HepG2 (cell line): ENCODE results near the gene PRKAR1A. TPM values are rescaled to one million over a fixed set of nuclear protein-coding genes. Genes with fewer than 3 reads are reported as not detected.

Experiments
- CBFB ChIP-seq: sonication (generic); formaldehyde crosslinking; IDR thresholded peaks from 2 replicates; pipeline ENCODE4 v1.4.0; 2020; ENCODE audit warnings: missing genetic modification reagents
- GTF3A ChIP-seq: sonication (generic); formaldehyde crosslinking; conservative IDR thresholded peaks from 2 replicates; pipeline ENCODE4 v1.4.0; 2020; ENCODE audit warnings: mild to moderate bottlenecking, missing genetic modification reagents
- NCOR1 ChIP-seq: fragments of 200-600 bp; sonication (generic); IDR thresholded peaks from 2 replicates; pipeline ENCODE4 v1.7.0; 2017; ENCODE audit warnings: antibody characterized with exemption, low read length, borderline replicate concordance
- SAP130 ChIP-seq: IDR thresholded peaks from 2 replicates; pipeline ENCODE4 v1.6.1; 2016; ENCODE audit warnings: low read depth
- SIN3B ChIP-seq: fragments of 150-350 bp; IDR thresholded peaks from 2 replicates; pipeline ENCODE4 v1.6.1; 2014; ENCODE audit warnings: low read length
- SP2 ChIP-seq: sonication (generic); formaldehyde crosslinking; IDR thresholded peaks from 2 replicates; pipeline ENCODE4 v1.5.1; 2020; ENCODE audit warnings: mild to moderate bottlenecking, missing genetic modification reagents
- ZNF432 ChIP-seq: sonication (generic); formaldehyde crosslinking; IDR thresholded peaks from 2 replicates; pipeline ENCODE4 v1.5.0; 2020; ENCODE audit warnings: missing genetic modification reagents, mild to moderate bottlenecking, borderline replicate concordance
- ZNF441 ChIP-seq: sonication (generic); formaldehyde crosslinking; IDR thresholded peaks from 2 replicates; pipeline ENCODE4 v1.7.0; 2021; ENCODE audit warnings: missing genetic modification reagents, borderline replicate concordance
- ZNF614 ChIP-seq: IDR thresholded peaks from 2 replicates; pipeline ENCODE4 v1.6.1; 2018; ENCODE audit warnings: missing biosample characterization, missing genetic modification reagents, inconsistent platforms, borderline replicate concordance
- ZNF724P ChIP-seq: sonication (generic); formaldehyde crosslinking; IDR thresholded peaks from 2 replicates; pipeline ENCODE4 v1.8.0; 2022; ENCODE audit warnings: missing genetic modification reagents, borderline replicate concordance
- ZNF772 ChIP-seq: sonication (generic); formaldehyde crosslinking; IDR thresholded peaks from 2 replicates; pipeline ENCODE4 v1.5.0; 2020; ENCODE audit warnings: mild to moderate bottlenecking, missing genetic modification reagents
- polyA plus RNA-seq, 8 experiments: library from polyadenylated mRNA; depleted of rRNA in 3 of 8; stranded (reverse) in 7 of 8; unstranded in 1 of 8; fragments of >200 nt; fragmentation: Illumina TruSeq in 4 of 8; extraction: Trizol in 4 of 8; gene quantifications; 2 replicates each; pipeline versions ENCODE4 v1.2.1 to v1.2.3, GENCODE V29; 2011 to 2016; ENCODE audit warnings: low read depth in 4 of 8, missing spikeins in 1 of 8, mixed read lengths in 1 of 8; ENCODE audit not compliant: insufficient read depth in 1 of 8
- total RNA-seq, 5 experiments: library from RNA; depleted of rRNA; stranded (reverse); fragments of >200 nt; fragmentation: Illumina TruSeq; extraction: Trizol; gene quantifications; 2 replicates each; pipeline ENCODE4 v1.2.3, GENCODE V29; 2016; ENCODE audit warnings: low read depth in 1 of 5
- TF ChIP-seq, protein P1 (sequence below): sonication (generic); formaldehyde crosslinking; IDR thresholded peaks from 2 replicates; pipeline ENCODE4 v1.5.1; 2020; ENCODE audit warnings: missing genetic modification reagents, mild to moderate bottlenecking, borderline replicate concordance
- TF ChIP-seq, protein P2 (sequence below): sonication (generic); formaldehyde crosslinking; IDR thresholded peaks from 2 replicates; pipeline ENCODE4 v1.4.0; 2020; ENCODE audit warnings: missing genetic modification reagents
- TF ChIP-seq, protein P3 (sequence below): sonication (generic); formaldehyde crosslinking; IDR thresholded peaks from 2 replicates; pipeline ENCODE4 v1.4.0; 2020; ENCODE audit warnings: missing genetic modification reagents
- TF ChIP-seq, protein P4 (sequence below): sonication (generic); formaldehyde crosslinking; IDR thresholded peaks from 2 replicates; pipeline ENCODE4 v1.4.0; 2020; ENCODE audit warnings: mild to moderate bottlenecking, low read depth, missing genetic modification reagents
- TF ChIP-seq, protein P5 (sequence below): sonication (generic); formaldehyde crosslinking; IDR thresholded peaks from 2 replicates; pipeline ENCODE4 v1.4.0; 2020; ENCODE audit warnings: missing genetic modification reagents
- TF ChIP-seq, protein P6 (sequence below): IDR thresholded peaks from 2 replicates; pipeline ENCODE4 v1.6.1; 2016; ENCODE audit warnings: missing compliant biosample characterization, missing genetic modification reagents, borderline replicate concordance

Gene PRKAR1A
- total and polyA plus RNA-seq, 2 of the 13 experiments (the other 11 are each of a cell fraction or from before 2014, with no cell fraction given), result 265 to 266 TPM

DNA sequence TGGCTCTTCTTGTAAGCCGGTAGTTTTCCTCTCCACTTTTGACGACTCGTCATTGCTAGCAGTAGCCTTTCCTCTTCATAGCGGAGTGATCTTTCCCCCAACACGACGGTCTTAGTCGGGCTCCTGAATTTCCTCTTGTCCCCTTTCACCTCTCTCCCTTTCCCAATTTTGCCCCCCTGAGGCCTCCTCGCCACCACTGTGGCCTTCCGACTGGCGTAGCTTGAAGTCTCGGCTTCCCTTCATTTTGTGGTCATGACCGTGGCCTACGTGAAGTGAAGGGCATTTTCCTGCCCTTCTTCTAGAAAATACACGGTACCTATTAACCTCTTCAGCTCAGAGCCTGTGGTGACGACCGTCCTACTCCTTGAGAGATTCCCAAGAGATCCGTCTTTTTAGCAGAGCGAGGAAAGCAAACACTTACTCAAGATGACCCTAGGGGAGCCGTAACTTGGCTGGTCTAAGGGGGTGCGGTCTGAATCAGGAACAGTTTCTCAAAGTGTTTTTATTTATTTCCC lies 787 bp downstream of the PRKAR1A start (continued):
- TF ChIP-seq, protein P1, sequence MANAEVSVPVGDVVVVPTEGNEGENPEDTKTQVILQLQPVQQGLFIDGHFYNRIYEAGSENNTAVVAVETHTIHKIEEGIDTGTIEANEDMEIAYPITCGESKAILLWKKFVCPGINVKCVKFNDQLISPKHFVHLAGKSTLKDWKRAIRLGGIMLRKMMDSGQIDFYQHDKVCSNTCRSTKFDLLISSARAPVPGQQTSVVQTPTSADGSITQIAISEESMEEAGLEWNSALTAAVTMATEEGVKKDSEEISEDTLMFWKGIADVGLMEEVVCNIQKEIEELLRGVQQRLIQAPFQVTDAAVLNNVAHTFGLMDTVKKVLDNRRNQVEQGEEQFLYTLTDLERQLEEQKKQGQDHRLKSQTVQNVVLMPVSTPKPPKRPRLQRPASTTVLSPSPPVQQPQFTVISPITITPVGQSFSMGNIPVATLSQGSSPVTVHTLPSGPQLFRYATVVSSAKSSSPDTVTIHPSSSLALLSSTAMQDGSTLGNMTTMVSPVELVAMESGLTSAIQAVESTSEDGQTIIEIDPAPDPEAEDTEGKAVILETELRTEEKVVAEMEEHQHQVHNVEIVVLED (CRISPR knock-in tag), result no peak
- TF ChIP-seq ZNF614 (CRISPR knock-in tag), result no peak
- TF ChIP-seq ZNF772 (CRISPR knock-in tag), result no peak
- peak; percentile 41 for TF ChIP-seq SAP130
- no peak for TF ChIP-seq GTF3A (CRISPR knock-in tag)
- no peak for TF ChIP-seq SP2
- TF ChIP-seq, protein P2, sequence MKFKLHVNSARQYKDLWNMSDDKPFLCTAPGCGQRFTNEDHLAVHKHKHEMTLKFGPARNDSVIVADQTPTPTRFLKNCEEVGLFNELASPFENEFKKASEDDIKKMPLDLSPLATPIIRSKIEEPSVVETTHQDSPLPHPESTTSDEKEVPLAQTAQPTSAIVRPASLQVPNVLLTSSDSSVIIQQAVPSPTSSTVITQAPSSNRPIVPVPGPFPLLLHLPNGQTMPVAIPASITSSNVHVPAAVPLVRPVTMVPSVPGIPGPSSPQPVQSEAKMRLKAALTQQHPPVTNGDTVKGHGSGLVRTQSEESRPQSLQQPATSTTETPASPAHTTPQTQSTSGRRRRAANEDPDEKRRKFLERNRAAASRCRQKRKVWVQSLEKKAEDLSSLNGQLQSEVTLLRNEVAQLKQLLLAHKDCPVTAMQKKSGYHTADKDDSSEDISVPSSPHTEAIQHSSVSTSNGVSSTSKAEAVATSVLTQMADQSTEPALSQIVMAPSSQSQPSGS (CRISPR knock-in tag), result no peak
- no peak for TF ChIP-seq ZNF441 (CRISPR knock-in tag)
- TF ChIP-seq, protein P3, sequence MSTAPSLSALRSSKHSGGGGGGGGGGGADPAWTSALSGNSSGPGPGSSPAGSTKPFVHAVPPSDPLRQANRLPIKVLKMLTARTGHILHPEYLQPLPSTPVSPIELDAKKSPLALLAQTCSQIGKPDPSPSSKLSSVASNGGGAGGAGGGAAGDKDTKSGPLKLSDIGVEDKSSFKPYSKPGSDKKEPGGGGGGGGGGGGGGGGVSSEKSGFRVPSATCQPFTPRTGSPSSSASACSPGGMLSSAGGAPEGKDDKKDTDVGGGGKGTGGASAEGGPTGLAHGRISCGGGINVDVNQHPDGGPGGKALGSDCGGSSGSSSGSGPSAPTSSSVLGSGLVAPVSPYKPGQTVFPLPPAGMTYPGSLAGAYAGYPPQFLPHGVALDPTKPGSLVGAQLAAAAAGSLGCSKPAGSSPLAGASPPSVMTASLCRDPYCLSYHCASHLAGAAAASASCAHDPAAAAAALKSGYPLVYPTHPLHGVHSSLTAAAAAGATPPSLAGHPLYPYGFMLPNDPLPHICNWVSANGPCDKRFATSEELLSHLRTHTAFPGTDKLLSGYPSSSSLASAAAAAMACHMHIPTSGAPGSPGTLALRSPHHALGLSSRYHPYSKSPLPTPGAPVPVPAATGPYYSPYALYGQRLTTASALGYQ, result 0 out of 2 replicates have a peak, but pooled peaks have one; percentile 14
- TF ChIP-seq ZNF432 (CRISPR knock-in tag), result no peak
- no peak for TF ChIP-seq SIN3B
- TF ChIP-seq, protein P4, sequence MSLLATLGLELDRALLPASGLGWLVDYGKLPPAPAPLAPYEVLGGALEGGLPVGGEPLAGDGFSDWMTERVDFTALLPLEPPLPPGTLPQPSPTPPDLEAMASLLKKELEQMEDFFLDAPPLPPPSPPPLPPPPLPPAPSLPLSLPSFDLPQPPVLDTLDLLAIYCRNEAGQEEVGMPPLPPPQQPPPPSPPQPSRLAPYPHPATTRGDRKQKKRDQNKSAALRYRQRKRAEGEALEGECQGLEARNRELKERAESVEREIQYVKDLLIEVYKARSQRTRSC (CRISPR knock-in tag), result no peak
- TF ChIP-seq CBFB (CRISPR knock-in tag), result peak; percentile 29; the same call in 1 of the 2 replicates
- TF ChIP-seq, protein P5, sequence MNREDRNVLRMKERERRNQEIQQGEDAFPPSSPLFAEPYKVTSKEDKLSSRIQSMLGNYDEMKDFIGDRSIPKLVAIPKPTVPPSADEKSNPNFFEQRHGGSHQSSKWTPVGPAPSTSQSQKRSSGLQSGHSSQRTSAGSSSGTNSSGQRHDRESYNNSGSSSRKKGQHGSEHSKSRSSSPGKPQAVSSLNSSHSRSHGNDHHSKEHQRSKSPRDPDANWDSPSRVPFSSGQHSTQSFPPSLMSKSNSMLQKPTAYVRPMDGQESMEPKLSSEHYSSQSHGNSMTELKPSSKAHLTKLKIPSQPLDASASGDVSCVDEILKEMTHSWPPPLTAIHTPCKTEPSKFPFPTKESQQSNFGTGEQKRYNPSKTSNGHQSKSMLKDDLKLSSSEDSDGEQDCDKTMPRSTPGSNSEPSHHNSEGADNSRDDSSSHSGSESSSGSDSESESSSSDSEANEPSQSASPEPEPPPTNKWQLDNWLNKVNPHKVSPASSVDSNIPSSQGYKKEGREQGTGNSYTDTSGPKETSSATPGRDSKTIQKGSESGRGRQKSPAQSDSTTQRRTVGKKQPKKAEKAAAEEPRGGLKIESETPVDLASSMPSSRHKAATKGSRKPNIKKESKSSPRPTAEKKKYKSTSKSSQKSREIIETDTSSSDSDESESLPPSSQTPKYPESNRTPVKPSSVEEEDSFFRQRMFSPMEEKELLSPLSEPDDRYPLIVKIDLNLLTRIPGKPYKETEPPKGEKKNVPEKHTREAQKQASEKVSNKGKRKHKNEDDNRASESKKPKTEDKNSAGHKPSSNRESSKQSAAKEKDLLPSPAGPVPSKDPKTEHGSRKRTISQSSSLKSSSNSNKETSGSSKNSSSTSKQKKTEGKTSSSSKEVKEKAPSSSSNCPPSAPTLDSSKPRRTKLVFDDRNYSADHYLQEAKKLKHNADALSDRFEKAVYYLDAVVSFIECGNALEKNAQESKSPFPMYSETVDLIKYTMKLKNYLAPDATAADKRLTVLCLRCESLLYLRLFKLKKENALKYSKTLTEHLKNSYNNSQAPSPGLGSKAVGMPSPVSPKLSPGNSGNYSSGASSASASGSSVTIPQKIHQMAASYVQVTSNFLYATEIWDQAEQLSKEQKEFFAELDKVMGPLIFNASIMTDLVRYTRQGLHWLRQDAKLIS (CRISPR knock-in tag), result peak; percentile 51; the same call in 1 of the 2 replicates
- TF ChIP-seq, protein P6, sequence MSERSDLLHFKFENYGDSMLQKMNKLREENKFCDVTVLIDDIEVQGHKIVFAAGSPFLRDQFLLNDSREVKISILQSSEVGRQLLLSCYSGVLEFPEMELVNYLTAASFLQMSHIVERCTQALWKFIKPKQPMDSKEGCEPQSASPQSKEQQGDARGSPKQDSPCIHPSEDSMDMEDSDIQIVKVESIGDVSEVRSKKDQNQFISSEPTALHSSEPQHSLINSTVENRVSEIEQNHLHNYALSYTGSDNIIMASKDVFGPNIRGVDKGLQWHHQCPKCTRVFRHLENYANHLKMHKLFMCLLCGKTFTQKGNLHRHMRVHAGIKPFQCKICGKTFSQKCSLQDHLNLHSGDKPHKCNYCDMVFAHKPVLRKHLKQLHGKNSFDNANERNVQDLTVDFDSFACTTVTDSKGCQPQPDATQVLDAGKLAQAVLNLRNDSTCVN (CRISPR knock-in tag), result no peak
- no peak for TF ChIP-seq ZNF724P (CRISPR knock-in tag)
- no peak for TF ChIP-seq NCOR1
